Fibroblast of lung (primary cell): ENCODE measurements around the gene RPL28. TPM values are rescaled to one million over a fixed set of nuclear protein-coding genes. Genes with fewer than 3 reads are reported as not detected.

Experiments used
- DNase-seq, 2 donors: peaks; one replicate each; pipeline versions ENCODE4 v3.0.0 to v3.0.0-alpha.2; 2010; ENCODE audit warnings: low read depth in 2 of 2
- H2AFZ ChIP-seq: 2 replicates; pipeline ENCODE4 v1.5.1; 2012; ENCODE audit warnings: low read length, control low read depth, inconsistent platforms
- H3K27ac ChIP-seq: 2 replicates; pipeline ENCODE4 v1.5.1; 2011; ENCODE audit warnings: low read length, control low read depth; ENCODE audit not compliant: insufficient read depth
- H3K27me3 ChIP-seq: 2 replicates; pipeline ENCODE4 v1.5.1; 2011; ENCODE audit warnings: mild to moderate bottlenecking, low read length; ENCODE audit not compliant: control insufficient read depth, insufficient read depth
- H3K36me3 ChIP-seq: 2 replicates; pipeline ENCODE4 v1.5.1; 2011; ENCODE audit warnings: low read length; ENCODE audit not compliant: control insufficient read depth, insufficient read depth
- H3K4me1 ChIP-seq: 2 replicates; pipeline ENCODE4 v1.5.1; 2011; ENCODE audit warnings: low read length; ENCODE audit not compliant: control insufficient read depth, insufficient read depth; ENCODE audit errors: extremely low read depth
- H3K4me2 ChIP-seq: 2 replicates; pipeline ENCODE4 v1.5.1; 2011; ENCODE audit warnings: low read length, control low read depth; ENCODE audit not compliant: insufficient read depth; ENCODE audit errors: extremely low read depth
- H3K4me3 ChIP-seq, 4 experiments: fragments of 200-600 bp in 1 of 4; sonication (generic) in 1 of 4; replicated peaks in 1 of 4; 2 replicates each; pipeline ENCODE4 v1.5.1; 2011 to 2016; ENCODE audit warnings: low read length in 4 of 4, low read depth in 3 of 4, mild to moderate bottlenecking in 3 of 4, control low read depth in 2 of 4, inconsistent platforms in 1 of 4, mixed read lengths in 1 of 4; ENCODE audit not compliant: insufficient read depth in 1 of 4; ENCODE audit errors: control extremely low read depth in 1 of 4
- H3K79me2 ChIP-seq: 2 replicates; pipeline ENCODE4 v1.5.1; 2012; ENCODE audit warnings: mild to moderate bottlenecking, low read length, inconsistent platforms; ENCODE audit not compliant: control insufficient read depth, insufficient read depth
- H3K9ac ChIP-seq: 2 replicates; pipeline ENCODE4 v1.5.1; 2011; ENCODE audit warnings: mild to moderate bottlenecking, low read length, control low read depth; ENCODE audit not compliant: insufficient read depth
- H3K9me3 ChIP-seq: 2 replicates; pipeline ENCODE4 v1.5.1; 2012; ENCODE audit warnings: low read depth, low read length; ENCODE audit not compliant: control insufficient read depth, insufficient read depth
- H4K20me1 ChIP-seq: 2 replicates; pipeline ENCODE4 v1.5.1; 2011; ENCODE audit warnings: low read length; ENCODE audit not compliant: control insufficient read depth, insufficient read depth; ENCODE audit errors: extremely low read depth
- CTCF ChIP-seq, 2 donors: IDR thresholded peaks in 1 of 2; conservative IDR thresholded peaks in 1 of 2; 1 replicate in 1 of 2; 2 replicates in 1 of 2; pipeline ENCODE4 v1.5.1; 2011 to 2012; ENCODE audit warnings: low read length in 2 of 2, control low read depth in 1 of 2, inconsistent platforms in 1 of 2, low read depth in 1 of 2, mild to moderate bottlenecking in 1 of 2
- EZH2 ChIP-seq: IDR thresholded peaks from 2 replicates; pipeline ENCODE4 v1.5.1; 2012; ENCODE audit warnings: low read length, control low read depth, mild to moderate bottlenecking; ENCODE audit errors: missing control alignments
- polyA plus RNA-seq, 2 donors: library from polyadenylated mRNA; depleted of rRNA in 1 of 2; stranded (reverse) in 1 of 2; unstranded in 1 of 2; fragments of >200 nt; gene quantifications; 2 replicates each; pipeline ENCODE4 v1.2.1, GENCODE V29; 2011 to 2012; ENCODE audit warnings: missing spikeins in 1 of 2
- total RNA-seq: library from RNA; depleted of rRNA; stranded (reverse); fragments of >200 nt; gene quantifications from 2 replicates; pipeline ENCODE4 v1.2.1, GENCODE V29; 2014

The RPL28 gene
- total and polyA plus RNA-seq, 2 donors (not counting 1 experiment from before 2014, with no cell fraction given) = 146 to 665 TPM

DNA sequence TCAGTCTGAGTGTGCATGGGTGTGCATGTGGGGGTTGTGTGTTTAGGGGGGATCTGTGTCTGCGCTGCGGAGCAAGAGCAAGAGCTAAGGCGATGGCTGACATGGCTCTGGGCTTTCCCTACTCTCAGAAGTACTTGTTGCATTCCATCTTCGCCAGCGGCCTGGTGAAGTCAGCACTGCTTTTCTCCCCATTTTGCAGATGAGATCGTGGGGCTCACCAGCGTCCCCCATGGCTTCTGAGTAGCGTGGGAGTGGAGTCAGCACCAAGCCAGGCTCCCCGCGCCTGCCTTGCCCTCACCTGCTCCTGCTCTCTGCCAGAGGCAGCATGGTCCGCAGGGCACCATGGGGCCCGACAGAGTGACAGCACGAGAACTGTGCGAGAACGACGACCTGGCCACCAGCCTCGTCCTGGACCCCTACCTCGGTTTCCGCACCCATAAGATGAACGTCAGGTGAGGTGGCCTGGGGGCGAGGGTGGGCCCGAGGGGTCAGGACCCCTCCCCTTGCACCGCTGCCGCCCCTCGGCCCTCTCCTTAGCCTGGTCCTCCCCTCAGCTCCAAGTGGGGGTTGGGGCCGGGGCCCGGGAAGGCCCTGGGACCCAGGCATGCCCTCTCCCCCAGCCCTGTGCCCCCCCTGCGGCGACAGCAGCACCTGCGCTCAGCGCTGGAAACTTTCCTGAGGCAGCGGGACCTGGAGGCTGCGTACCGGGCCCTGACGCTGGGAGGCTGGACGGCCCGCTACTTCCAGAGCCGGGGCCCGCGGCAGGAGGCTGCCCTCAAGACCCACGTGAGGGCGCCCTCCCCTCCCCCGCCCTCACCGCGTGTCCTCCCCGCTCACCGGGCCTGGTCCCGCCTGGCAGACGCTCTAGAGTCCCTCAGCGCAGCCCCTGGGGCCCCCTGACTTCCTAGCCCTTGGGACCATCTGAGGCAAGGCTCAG lies 43.9 kb upstream of the RPL28 start:
- Histone ChIP-seq H3K36me3 (peaks cover 4% of the 10 kb centered on the region), H3K27ac (no peak overlapping the region), H3K9me3 (no peaks in the 10 kb centered on the region), H3K4me1 (peaks cover 11% of the 10 kb centered on the region), H3K4me2 (peak overlapping the region; percentile 35), H3K27me3 (peaks cover 2% of the 10 kb centered on the region), H2AFZ (no peak overlapping the region), H3K4me3 (peak overlapping the region in 1 of 4 experiments; percentile 27), H3K79me2 (no peaks in the 10 kb centered on the region), H4K20me1 (no peaks in the 10 kb centered on the region), H3K9ac (no peak overlapping the region)
- no peak for DNase-seq
- TF ChIP-seq EZH2 (no peak), CTCF (conservative IDR thresholded peaks at IDR 0.05 in 1 of 2, IDR thresholded peaks at IDR 0.05 in 1 of 2; ENCODE audit: low read depth in 1 of 2, low read length in 2 of 2) (no peak)

- no peaks in the 10 kb centered on the region for H4K20me1 ChIP-seq
- no peak for TF ChIP-seq CTCF (conservative IDR thresholded peaks at IDR 0.05 in 1 of 2, IDR thresholded peaks at IDR 0.05 in 1 of 2; ENCODE audit: low read depth in 1 of 2, low read length in 2 of 2)
- no peak for TF ChIP-seq EZH2
- H3K9me3 ChIP-seq = no peaks in the 10 kb centered on the region
- H3K4me2 ChIP-seq = no peak overlapping the region
- no peak overlapping the region for H3K9ac ChIP-seq
- H3K79me2 ChIP-seq = no peaks in the 10 kb centered on the region
- H3K27me3 ChIP-seq = no peaks in the 10 kb centered on the region
- H3K27ac ChIP-seq = no peak overlapping the region
- DNase-seq = peak in 1 of 2 donors; percentile 40
- no peak overlapping the region for H3K4me3 ChIP-seq
- H2AFZ ChIP-seq = no peak overlapping the region
- H3K4me1 ChIP-seq = peaks cover 8% of the 10 kb centered on the region
- peaks cover 4% of the 10 kb centered on the region for H3K36me3 ChIP-seq
Observed at GRCh38 chr19:55344444-55344843, 41.3 kb upstream of the RPL28 start.

DNA sequence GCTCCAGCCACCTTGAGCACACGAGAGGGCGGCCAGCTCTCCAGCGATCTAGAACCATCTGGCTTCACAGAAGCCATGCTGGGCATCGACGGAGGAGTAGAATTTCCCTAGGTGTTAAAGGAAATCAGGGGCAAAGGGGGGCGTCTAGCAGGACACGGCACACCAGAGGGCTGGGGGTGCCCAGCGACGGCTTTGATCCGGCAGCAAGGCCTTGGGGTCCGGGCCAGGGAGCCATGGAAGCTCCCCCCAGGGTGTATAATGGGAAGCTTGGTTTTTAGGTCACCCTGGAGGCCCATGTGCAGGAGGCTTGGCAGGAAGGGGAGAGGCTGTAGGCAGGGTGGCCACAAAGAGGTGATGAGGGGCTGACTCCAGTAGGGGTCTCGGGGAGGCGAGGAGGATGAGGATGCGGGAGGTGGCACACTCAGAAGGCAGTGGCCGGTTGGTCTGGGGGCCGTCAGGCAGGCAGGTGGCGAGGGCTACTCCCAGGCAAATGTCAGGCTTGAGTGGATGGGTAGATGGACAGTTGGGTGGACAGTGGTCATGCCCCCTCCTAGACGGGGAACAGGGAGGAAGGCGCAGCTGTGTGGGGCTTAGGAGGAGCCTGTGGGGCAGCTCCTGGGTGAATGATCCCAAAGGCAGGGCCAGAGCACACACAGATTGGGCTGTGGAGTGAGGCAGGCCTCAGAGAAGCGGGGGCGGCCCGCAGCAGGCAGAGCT lies 40.5 kb upstream of the RPL28 start:
- no peak overlapping the region for H3K27ac ChIP-seq
- DNase-seq = no peak
- H3K4me1 ChIP-seq = peaks cover 5% of the 10 kb centered on the region
- H3K4me2 ChIP-seq = no peak overlapping the region
- H3K9me3 ChIP-seq = no peaks in the 10 kb centered on the region
- TF ChIP-seq EZH2 (no peak), CTCF (conservative IDR thresholded peaks at IDR 0.05 in 1 of 2, IDR thresholded peaks at IDR 0.05 in 1 of 2; ENCODE audit: low read depth in 1 of 2, low read length in 2 of 2) (no peak)
- H3K27me3 ChIP-seq = no peaks in the 10 kb centered on the region
- no peak overlapping the region for H3K9ac ChIP-seq
- no peak overlapping the region for H2AFZ ChIP-seq
- H3K36me3 ChIP-seq = peaks cover 4% of the 10 kb centered on the region
- H3K4me3 ChIP-seq = no peak overlapping the region
- H4K20me1 ChIP-seq = no peaks in the 10 kb centered on the region
- H3K79me2 ChIP-seq = no peaks in the 10 kb centered on the region
